HUES64 (cell line): Measurements from ENCODE around the gene FOLR1.
"Not testable (repeated sequence)": the region's sequence is repeated elsewhere in the genome, so short reads cannot be mapped to it uniquely, and the experiment has no call there.

ENCODE experiments used
- H3K27ac ChIP-seq: 2 replicates; pipeline ENCODE4 v1.7.0; 2013; ENCODE audit warnings: low read depth, low read length, inconsistent platforms
- H3K27me3 ChIP-seq: 2 replicates; pipeline ENCODE4 v1.6.1; 2013; ENCODE audit warnings: mild to moderate bottlenecking, low read length; ENCODE audit not compliant: insufficient read depth
- H3K36me3 ChIP-seq: 2 replicates; pipeline ENCODE4 v1.6.1; 2013; ENCODE audit warnings: mild to moderate bottlenecking, low read length; ENCODE audit not compliant: insufficient read depth
- H3K4me1 ChIP-seq: 2 replicates; pipeline ENCODE4 v1.6.1; 2013; ENCODE audit warnings: mild to moderate bottlenecking, low read length, moderate library complexity; ENCODE audit not compliant: insufficient read depth
- H3K4me3 ChIP-seq: 2 replicates; pipeline ENCODE4 v1.5.1; 2013; ENCODE audit warnings: mild to moderate bottlenecking, low read length, moderate library complexity
- H3K9ac ChIP-seq: 2 replicates; pipeline ENCODE4 v1.6.1; 2013; ENCODE audit warnings: mild to moderate bottlenecking, low read depth, low read length
- H3K9me3 ChIP-seq: 2 replicates; pipeline ENCODE4 v1.6.1; 2013; ENCODE audit warnings: low read depth, low read length; ENCODE audit not compliant: insufficient read depth
- WGBS: fragments of 150-250, 120-280 bp; methylation state at CpG from one replicate; pipeline ENCODE4 v1.1.7; 2013; ENCODE audit warnings: missing lambda C conversion rate; 5-methylcytosine and 5-hydroxymethylcytosine counted together

The FOLR1 gene

GRCh38 chr11:72188267-72188666, 3.7 kb upstream of the FOLR1 start:
- no CpG with 5 or more reads among the region's 1 CpG for WGBS
- Histone ChIP-seq H3K9me3 (no peaks in the 10 kb centered on the region), H3K27me3 (no peaks in the 10 kb centered on the region), H3K36me3 (no peaks in the 10 kb centered on the region), H3K4me1 (peaks cover 13% of the 10 kb centered on the region; the same call in 1 of the 2 replicates), H3K9ac (no peak overlapping the region), H3K4me3 (no peak overlapping the region), H3K27ac (no peak overlapping the region)

- Histone ChIP-seq H3K9me3 (no peaks in the 10 kb centered on the region), H3K4me3 (no peak overlapping the region), H3K9ac (no peak overlapping the region), H3K27ac (no peak overlapping the region), H3K4me1 (peaks cover 13% of the 10 kb centered on the region; the same call in 1 of the 2 replicates), H3K36me3 (no peaks in the 10 kb centered on the region), H3K27me3 (no peaks in the 10 kb centered on the region)
- 69% methylated on average over 3 of the region's 3 CpGs for WGBS
These were observed 2.3 kb upstream of the FOLR1 start for GRCh38 chr11:72189455-72190250.

GRCh38 chr11:72190631-72191071, 1.3 kb upstream of the FOLR1 start:
- Histone ChIP-seq H3K27ac (no peak overlapping the region), H3K9me3 (no peaks in the 10 kb centered on the region), H3K4me3 (no peak overlapping the region), H3K4me1 (peaks cover 13% of the 10 kb centered on the region; the same call in 1 of the 2 replicates), H3K27me3 (no peaks in the 10 kb centered on the region), H3K9ac (no peak overlapping the region), H3K36me3 (no peaks in the 10 kb centered on the region)
- 82% methylated on average over 5 of the region's 5 CpGs for WGBS

GRCh38 chr11:72195518-72196270, 3.8 kb downstream of the FOLR1 start:
- H3K4me1 ChIP-seq, result peaks cover 9% of the 10 kb centered on the region; the same call in 1 of the 2 replicates
- no peak overlapping the region for H3K4me3 ChIP-seq
- no peak overlapping the region for H3K9ac ChIP-seq
- no peak overlapping the region for H3K27ac ChIP-seq
- H3K27me3 ChIP-seq, result no peaks in the 10 kb centered on the region
- H3K9me3 ChIP-seq, result no peaks in the 10 kb centered on the region
- H3K36me3 ChIP-seq, result no peaks in the 10 kb centered on the region
- 94% methylated on average over 12 of the region's 12 CpGs for WGBS

- H3K4me1 ChIP-seq, H3K9me3 ChIP-seq, H3K4me3 ChIP-seq, H3K36me3 ChIP-seq, H3K27ac ChIP-seq, H3K27me3 ChIP-seq, H3K9ac ChIP-seq: not testable (repeated sequence)
- 93% methylated on average over 40 of the region's 43 CpGs for WGBS
These were observed 9.5 kb downstream of the FOLR1 start for GRCh38 chr11:72201445-72201844.

- 93% methylated on average over 6 of the region's 6 CpGs for WGBS
- no peaks in the 10 kb centered on the region for H3K9me3 ChIP-seq
- H3K27me3 ChIP-seq, result no peaks in the 10 kb centered on the region
- H3K27ac ChIP-seq, result no peak overlapping the region
- H3K36me3 ChIP-seq, result no peaks in the 10 kb centered on the region
- H3K4me3 ChIP-seq, result no peak overlapping the region
- no peaks in the 10 kb centered on the region for H3K4me1 ChIP-seq
- H3K9ac ChIP-seq, result no peak overlapping the region
These were observed 10.6 kb downstream of the FOLR1 start for GRCh38 chr11:72202571-72202970.

- H3K9me3 ChIP-seq, result no peaks in the 10 kb centered on the region
- H3K27me3 ChIP-seq, result no peaks in the 10 kb centered on the region
- WGBS, result 94% methylated on average over 1 of the region's 2 CpGs
- no peak overlapping the region for H3K27ac ChIP-seq
- no peaks in the 10 kb centered on the region for H3K36me3 ChIP-seq
- H3K4me1 ChIP-seq, result no peaks in the 10 kb centered on the region
- H3K9ac ChIP-seq, result no peak overlapping the region
- no peak overlapping the region for H3K4me3 ChIP-seq
These were observed 11.2 kb downstream of the FOLR1 start for GRCh38 chr11:72203163-72203562.

- H3K9ac ChIP-seq, result no peak overlapping the region
- H3K27me3 ChIP-seq, result no peaks in the 10 kb centered on the region
- no peaks in the 10 kb centered on the region for H3K9me3 ChIP-seq
- no peaks in the 10 kb centered on the region for H3K36me3 ChIP-seq
- no peak overlapping the region for H3K27ac ChIP-seq
- no peaks in the 10 kb centered on the region for H3K4me1 ChIP-seq
- no peak overlapping the region for H3K4me3 ChIP-seq
These were observed 12.9 kb downstream of the FOLR1 start for GRCh38 chr11:72204886-72205285.

- not testable (repeated sequence) for H3K9ac ChIP-seq, H3K4me1 ChIP-seq, H3K27ac ChIP-seq, H3K36me3 ChIP-seq, H3K4me3 ChIP-seq, H3K9me3 ChIP-seq, H3K27me3 ChIP-seq
- WGBS, result 85% methylated on average over 2 of the region's 2 CpGs
These were observed 14.9 kb downstream of the FOLR1 start for GRCh38 chr11:72206794-72207193.

- H3K4me1 ChIP-seq, result no peaks in the 10 kb centered on the region
- no peaks in the 10 kb centered on the region for H3K36me3 ChIP-seq
- H3K4me3 ChIP-seq, result no peak overlapping the region
- no peaks in the 10 kb centered on the region for H3K27me3 ChIP-seq
- 93% methylated on average over 3 of the region's 3 CpGs for WGBS
- no peak overlapping the region for H3K9ac ChIP-seq
- H3K27ac ChIP-seq, result no peak overlapping the region
- H3K9me3 ChIP-seq, result no peaks in the 10 kb centered on the region
These were observed 16.3 kb downstream of the FOLR1 start for GRCh38 chr11:72208281-72208680.

- Histone ChIP-seq H3K27me3 (no peaks in the 10 kb centered on the region), H3K36me3 (no peaks in the 10 kb centered on the region), H3K9ac (no peak overlapping the region), H3K27ac (no peak overlapping the region), H3K4me3 (no peak overlapping the region), H3K9me3 (no peaks in the 10 kb centered on the region), H3K4me1 (no peaks in the 10 kb centered on the region)
- WGBS, result 77% methylated on average over 4 of the region's 4 CpGs
These were observed 17.2 kb downstream of the FOLR1 start for GRCh38 chr11:72209101-72209500.
